HG02642 (cell line): Measurements from ENCODE around the gene ST6GAL1.

Experiments used
- ATAC-seq: cut with Tn5 transposase; IDR thresholded peaks from one replicate; pipeline ENCODE4 v1.9.1; 2021; ENCODE audit warnings: mild to moderate bottlenecking; ENCODE audit not compliant: unreplicated experiment, poor library complexity

ST6GAL1 gene

DNA sequence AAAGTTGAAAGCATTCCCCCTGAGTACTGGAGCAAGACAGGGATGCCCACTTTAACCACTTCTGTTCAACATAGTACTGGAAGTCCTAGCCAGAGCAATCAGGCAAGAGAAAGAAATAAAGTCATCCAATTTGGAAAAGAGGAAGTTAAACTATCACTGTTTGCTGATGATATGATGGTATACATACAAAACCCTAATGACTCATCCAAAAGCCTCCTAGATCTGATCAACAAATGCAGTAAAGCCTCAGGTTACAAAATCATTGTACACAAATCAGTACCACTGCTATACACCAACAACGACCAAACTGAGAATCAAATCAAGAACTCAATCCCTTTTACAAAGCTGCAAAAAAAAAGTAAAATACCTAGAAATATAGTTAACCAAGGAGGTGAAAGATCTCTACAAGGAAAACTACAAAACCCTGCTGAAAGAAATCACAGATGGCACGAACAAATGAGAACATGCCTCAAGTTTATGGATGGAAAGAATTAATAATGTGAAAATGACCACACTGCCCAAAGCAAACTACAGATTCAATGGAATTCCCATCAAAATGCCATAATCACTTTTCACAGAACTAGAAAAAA is 168.7 kb downstream of the ST6GAL1 start:
- ATAC-seq, result no peak

DNA sequence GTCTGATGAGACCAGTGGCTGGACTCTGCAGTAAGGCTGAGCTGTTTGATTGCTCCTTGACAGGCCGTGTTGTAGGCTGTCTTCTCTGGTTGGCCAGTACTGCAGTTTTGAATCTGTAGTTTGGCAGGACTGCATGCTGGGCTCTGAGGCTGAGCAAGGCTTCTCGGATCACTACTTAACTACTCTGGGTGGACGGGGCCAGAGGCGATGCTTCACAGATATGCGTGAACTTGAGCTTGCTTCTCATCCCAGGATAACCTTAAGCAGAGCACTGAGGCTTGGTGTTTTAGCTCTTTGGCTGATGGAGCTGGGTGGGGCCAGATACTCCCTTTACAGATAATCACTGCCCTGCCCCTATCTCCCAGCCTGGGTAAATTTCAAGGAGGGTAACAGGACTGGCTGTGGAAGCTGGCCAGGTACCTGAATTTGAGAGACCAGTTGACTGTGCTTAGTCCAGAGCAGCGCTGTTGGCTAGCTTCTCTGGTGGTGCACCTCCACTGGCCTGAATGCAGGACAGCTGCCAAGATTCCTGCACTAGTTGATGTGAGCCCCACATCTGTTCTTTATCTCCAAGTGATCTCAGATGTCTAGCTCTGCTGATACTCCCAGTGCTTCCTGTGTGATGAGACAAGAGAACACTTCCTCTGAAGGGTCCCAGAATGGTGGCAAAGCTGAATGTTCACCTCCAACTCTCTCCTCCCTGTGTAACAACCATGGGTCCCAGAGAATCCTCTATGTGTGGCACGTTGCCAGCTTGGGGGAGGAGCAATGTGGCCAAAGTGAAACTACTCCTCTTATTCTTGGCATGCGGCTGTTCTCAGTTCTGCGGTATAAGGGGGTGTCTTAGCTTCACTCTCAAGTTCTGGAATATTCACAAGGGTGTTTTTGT is 171.1 kb downstream of the ST6GAL1 start:
- ATAC-seq, result peak; percentile 65

DNA sequence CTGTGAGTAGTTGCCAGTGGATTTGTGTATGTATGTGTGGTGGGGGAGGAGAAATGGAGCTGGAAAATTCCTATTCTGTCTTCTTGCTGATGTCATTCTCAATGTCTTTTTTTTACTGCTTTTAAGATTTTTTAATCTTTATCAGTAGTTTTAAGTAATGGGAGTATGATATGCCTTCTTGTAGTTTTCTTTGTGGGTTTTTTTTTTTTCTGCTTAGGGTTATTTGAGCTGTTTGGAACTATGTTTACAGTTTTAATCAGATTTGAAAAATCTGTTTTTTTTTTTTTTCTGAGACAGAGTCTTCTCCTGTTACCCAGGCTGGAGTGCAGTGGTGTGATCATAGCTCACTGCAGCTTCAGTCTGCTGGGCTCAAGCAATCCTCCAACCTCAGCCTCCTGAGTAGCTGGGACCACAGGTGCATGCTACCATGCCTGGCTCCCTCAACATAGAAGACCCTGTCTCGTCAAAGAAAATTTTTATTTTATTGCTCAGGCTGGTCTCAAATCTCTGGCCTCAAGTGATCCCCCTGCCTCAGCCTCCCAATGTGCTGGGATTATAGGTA is 171.8 kb downstream of the ST6GAL1 start:
- ATAC-seq, result no peak

DNA sequence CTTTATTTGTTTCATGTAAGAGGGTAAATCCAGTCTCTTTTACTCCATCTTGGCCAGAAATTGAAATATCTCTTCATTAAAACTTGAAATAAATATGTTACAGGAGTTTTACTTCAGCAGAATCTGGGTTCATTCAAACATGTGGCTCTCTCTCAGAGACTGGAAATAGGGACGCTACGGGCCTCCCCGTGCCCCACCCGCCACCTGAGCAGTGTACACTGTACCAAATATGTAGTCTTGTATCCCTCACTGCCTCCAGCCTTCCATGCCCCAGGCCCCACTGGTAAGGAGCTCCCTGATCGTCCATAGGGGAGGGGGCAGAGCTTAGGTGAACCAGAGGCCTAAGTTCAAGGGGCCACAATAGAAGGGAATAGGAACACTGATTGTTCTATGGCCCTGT is 172.9 kb downstream of the ST6GAL1 start:
- ATAC-seq, result no peak

DNA sequence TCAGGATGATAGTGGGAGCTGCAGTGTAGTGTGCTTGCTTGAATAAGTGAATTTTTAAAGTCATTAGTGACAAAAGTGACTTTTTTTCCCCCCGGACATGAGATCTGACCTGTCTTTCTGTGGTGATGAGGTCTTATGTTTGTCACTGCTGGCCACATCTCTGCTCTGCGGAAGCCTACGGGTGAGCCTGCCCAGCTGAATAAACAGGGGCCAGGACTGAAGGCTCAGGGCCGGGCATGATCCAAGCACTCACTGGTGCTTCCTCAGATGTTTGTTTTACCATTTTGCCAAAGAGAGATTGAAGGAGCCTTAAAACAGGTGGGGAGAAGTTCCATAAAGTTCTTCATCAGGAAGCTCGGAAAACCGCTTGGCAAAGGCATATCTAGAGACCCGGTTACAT is 174.0 kb downstream of the ST6GAL1 start:
- ATAC-seq, result no peak

DNA sequence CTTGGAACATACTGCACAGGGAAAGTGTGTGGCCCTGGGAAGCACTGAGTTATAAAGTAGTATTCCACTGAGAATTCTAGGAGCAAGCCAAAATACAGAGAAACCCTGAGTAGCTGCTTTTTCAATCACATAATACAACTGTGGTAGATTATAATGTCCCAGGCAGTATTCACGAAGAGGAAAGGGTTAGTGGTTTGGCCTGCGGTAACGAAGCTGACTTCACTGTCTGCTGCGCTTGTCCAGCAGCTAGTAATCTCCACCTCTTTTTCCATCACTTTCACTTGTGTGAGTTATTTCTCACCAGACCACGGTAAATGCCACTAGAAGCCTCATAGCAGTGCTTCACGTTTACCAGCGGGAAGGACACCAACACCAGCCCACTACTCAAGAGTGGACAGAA is 174.6 kb downstream of the ST6GAL1 start:
- no peak for ATAC-seq

DNA sequence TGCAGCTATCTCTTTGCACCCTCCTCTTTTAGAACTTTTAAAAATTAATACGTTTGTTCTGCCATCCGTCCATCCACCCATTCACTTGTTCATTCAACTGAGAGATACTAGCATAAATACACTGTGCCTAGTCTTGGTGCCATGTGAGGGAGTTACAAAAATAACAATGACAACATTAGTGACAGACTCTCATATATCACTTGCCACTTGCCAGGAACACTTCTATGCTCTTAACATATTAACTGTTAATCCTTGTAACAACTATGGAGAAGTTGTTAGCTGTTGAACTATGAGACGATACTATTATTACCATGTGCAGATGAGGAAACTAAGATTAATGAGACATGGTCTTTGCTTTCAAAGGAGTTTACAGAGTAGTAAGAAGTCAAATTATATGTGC is 175.4 kb downstream of the ST6GAL1 start:
- no peak for ATAC-seq

DNA sequence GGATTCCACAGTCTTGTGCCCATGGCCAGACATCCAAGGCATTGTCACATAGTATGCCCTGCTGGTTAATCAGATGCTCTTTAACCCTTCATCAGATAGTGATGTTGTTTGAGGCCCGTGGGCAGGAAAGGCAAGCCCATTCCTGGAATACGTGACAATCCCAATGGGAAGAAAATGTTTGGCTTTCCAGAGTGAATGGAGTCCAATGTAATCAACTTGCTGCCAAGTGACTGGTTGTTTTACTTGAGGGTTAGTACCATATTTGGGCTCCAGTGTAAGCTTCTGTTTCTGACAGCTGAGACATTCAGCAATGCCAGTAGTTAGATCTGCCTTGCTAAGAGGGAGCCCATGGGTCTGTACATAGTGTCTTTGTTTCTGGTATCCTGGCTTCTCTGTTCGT is 177.7 kb downstream of the ST6GAL1 start:
- no peak for ATAC-seq

DNA sequence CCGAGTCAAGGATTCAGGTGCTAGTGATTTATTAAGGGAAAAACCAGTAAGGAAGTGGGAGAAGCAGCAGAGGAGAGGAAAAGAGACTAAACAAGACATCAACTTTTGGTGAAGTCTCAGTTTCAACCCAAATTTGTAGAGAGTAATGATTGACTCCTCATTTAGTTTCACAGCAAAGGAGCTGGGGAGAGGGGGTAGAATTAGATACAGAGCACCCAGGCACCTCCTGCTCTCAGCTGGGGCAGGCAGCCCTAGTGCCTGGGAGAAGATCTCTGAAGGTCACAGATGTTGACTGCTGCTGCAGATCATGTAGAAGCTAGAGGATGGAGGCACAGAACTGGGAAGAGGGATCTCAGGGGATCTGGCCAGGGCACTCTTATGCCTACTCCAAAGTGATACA is 179.8 kb downstream of the ST6GAL1 start:
- no peak for ATAC-seq

DNA sequence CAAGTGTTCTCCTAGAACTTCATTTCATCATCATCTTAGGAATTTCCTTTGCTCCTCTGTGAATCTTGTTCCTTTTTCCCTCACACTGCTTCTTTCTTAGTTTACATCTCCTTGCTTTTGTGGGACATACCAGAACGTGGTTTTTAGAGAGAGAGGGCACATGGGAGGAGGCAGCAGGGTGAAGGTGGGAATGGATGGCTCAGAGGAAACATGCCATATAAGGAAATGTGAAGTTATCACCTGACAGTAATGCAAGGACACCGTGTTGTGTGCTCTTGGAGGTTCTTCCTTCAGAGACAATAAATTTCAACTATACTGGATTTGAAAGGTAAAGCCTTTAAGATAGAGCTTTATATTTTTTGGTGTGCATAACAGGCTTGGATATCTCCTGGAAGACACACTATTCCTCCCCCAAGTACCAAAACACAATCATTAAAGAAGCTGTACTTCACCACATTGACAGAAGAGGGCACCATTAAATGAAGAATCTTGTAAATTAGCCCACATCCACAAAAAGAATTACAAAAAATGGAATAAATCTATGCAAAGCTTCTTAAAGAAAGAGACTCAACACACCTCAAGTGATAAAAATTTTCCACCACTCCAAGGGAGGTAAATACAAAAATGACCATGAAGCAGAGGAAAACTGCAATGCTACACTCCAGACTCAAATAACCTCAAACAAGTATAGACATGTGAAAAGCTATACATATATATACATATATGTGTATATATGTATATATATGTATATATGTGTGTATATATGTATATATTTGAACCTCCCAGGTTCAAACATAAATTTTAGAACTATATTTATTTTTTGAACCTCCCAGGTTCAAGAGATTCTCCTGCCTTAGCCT is 182.8 kb downstream of the ST6GAL1 start:
- ATAC-seq, result peak; percentile 45

DNA sequence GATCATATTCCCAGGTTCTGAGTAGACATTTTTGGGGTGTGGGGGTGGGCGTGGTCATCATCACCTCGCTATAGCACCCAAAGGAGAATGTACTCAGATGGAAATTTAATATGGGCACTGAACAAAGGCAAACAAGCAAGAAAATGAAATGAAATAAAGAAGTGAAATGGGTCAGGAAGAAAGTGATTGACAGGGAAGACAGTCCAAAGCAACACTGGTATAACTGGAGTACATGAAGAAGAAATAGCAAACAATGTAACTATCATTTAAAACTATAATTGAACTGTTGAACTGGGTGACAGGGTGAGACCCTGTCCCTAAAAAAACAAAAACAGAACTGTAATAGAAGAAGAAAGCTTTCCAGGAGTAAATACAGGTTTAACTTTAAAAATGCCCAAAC is 184.2 kb downstream of the ST6GAL1 start:
- ATAC-seq, result no peak

DNA sequence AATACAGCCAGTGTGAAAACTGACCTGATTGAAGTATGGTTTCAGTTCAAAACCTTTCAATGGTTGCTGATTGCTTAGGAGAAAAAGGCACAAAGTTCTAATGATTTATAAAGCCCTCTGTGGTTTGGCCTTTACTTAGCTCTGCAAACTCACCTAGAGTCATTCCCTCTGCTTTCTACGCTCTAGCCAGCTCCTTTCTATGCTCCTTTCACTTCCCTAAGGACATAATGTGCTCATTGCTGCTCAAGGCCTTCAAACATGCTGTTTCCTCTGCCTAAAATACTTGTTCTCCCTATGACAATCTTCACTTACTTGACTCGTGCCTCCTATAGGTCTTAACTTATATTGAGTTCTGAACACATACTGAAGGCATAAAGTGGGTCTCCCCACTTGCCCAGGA is 190.0 kb downstream of the ST6GAL1 start:
- ATAC-seq, result no peak

DNA sequence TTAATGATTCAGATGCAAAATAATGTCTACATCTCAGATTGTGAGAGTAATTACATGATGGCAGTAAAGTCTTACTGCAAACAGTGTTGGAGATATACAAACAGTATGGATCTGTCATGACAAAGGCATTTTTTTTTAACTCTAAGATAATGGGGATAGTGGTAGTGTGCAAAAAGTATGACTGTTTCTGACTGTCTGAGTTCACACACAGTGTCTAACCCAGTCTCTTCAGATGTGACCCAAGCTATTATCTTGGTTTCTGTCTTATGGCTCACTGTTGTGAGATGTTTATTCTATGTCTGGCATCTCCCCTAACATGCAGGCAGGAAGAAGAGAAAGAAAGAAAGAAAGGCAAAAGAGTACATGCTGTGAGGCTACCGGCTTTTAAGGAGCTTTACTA is 191.9 kb downstream of the ST6GAL1 start:
- no peak for ATAC-seq

DNA sequence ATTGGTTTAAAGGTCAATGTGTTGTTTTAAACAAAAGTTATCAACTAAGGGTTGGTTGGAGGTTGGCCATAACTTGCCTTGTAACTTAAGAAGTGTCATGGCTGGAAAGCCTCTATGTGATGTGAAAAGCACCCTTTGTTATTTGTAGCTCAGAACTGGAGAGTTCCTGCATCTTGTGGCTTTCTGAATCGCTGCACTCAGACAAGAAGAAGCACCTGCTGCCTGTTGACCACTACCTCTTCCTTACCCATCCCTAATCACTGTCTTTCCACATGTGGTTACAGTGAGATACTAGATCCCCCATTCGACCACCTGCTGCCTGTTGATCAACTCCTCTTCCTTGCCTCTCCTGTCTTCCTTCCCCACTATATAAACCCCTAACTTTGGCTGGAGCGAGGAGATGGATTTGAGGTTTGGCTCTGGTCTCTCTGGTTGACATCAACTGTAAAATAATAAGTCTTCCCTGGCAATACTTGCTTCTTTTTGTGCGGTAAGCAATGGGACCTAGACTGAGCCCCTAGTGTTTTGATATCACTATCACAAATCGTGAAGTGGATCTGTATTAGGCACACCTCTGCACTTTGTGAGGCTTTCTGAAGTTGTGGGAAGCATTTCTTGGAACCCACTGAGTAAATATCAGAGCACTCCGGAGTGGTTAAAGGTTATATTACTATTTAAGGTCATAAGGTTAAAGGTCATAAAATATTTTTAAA is 195.1 kb downstream of the ST6GAL1 start:
- ATAC-seq, result peak; percentile 84
